GM12878 (cell line): ENCODE results near the gene GANAB. TPM values are rescaled to one million over a fixed set of nuclear protein-coding genes. Genes with fewer than 3 reads are reported as not detected.

ENCODE experiments used
- CEBPB ChIP-seq, 2 experiments: fragments of 150-350 bp in 1 of 2; IDR thresholded peaks; 2 replicates each; pipeline ENCODE4 v1.6.1; 2012 to 2014; ENCODE audit warnings: low read depth in 2 of 2, low read length in 2 of 2, borderline replicate concordance in 1 of 2, inconsistent platforms in 1 of 2
- EP300 ChIP-seq, 2 experiments: fragments of 150-350 bp in 1 of 2; IDR thresholded peaks; 2 replicates each; pipeline ENCODE4 v1.6.1; 2011 to 2012; ENCODE audit warnings: low read depth in 2 of 2, low read length in 2 of 2, borderline replicate concordance in 1 of 2, improper control_type of control experiment in 1 of 2, inconsistent platforms in 1 of 2; ENCODE audit not compliant: control insufficient read depth in 1 of 2
- ETV6 ChIP-seq, 2 experiments: fragments of 450-650 bp in 1 of 2; IDR thresholded peaks in 1 of 2; conservative IDR thresholded peaks in 1 of 2; 2 replicates each; pipeline ENCODE4 v1.6.1; 2014; ENCODE audit warnings: antibody characterized with exemption in 1 of 2, borderline replicate concordance in 1 of 2, low read depth in 1 of 2, mild to moderate bottlenecking in 1 of 2, moderate library complexity in 1 of 2
- HDAC2 ChIP-seq: fragments of 200-600 bp; sonication (generic); IDR thresholded peaks from 2 replicates; pipeline ENCODE4 v1.6.1; 2017
- IRF4 ChIP-seq: IDR thresholded peaks from 2 replicates; pipeline ENCODE4 v1.6.1; 2011; ENCODE audit warnings: low read depth, low read length
- LARP7 ChIP-seq: fragments of 450-650 bp; IDR thresholded peaks from 2 replicates; pipeline ENCODE4 v1.6.1; 2017; ENCODE audit warnings: mild to moderate bottlenecking
- POU2F2 ChIP-seq: IDR thresholded peaks from 3 replicates; pipeline ENCODE4 v1.6.1; 2011; ENCODE audit warnings: low read depth, mild to moderate bottlenecking, low read length, borderline replicate concordance
- USF1 ChIP-seq: IDR thresholded peaks from 2 replicates; pipeline ENCODE4 v1.6.1; 2011; ENCODE audit warnings: borderline replicate concordance, low read depth, mild to moderate bottlenecking, moderate library complexity, mixed read lengths, low read length; ENCODE audit not compliant: insufficient read depth; ENCODE audit errors: extremely low read length
- WRNIP1 ChIP-seq: IDR thresholded peaks from 2 replicates; pipeline ENCODE4 v1.6.1; 2011; ENCODE audit warnings: low read depth, low read length, improper control_type of control experiment, borderline replicate concordance
- ZBTB11 ChIP-seq: fragments of 450-650 bp; formaldehyde crosslinking; IDR thresholded peaks from 2 replicates; pipeline ENCODE4 v1.5.0; 2022; ENCODE audit warnings: mild to moderate bottlenecking, missing genetic modification characterization
- polyA plus RNA-seq, 11 experiments: library from polyadenylated mRNA; depleted of rRNA in 4 of 11; unstranded in 6 of 11; stranded (reverse) in 5 of 11; fragments of >200 nt; fragmentation: Nextera tagmentation in 4 of 11; fragmentation: Illumina TruSeq in 1 of 11; extraction: Ambion mirVana in 4 of 11; extraction: Trizol in 1 of 11; gene quantifications; 1 replicate in 1 of 11; 2 replicates in 10 of 11; pipeline versions ENCODE4 v1.2.1 to v1.2.3, GENCODE V29; 2011 to 2016; ENCODE audit warnings: inconsistent platforms in 2 of 11, missing spikeins in 2 of 11, low read depth in 1 of 11
- total RNA-seq, 4 experiments: library from RNA; depleted of rRNA in 3 of 4; stranded (reverse); fragments of >200 nt in 3 of 4; fragmentation: Illumina TruSeq in 1 of 4; extraction: Trizol in 1 of 4; gene quantifications; 2 replicates each; pipeline versions ENCODE4 v1.2.1 to v1.2.3, GENCODE V29; 2013 to 2021
- TF ChIP-seq, protein P1 (sequence below): fragments of 450-650 bp; IDR thresholded peaks from 2 replicates; pipeline ENCODE4 v1.6.1; 2014; ENCODE audit warnings: mild to moderate bottlenecking
- TF ChIP-seq, protein P2 (sequence below): fragments of 450-650 bp; IDR thresholded peaks from 2 replicates; pipeline ENCODE4 v1.6.1; 2017; ENCODE audit warnings: low read depth, mild to moderate bottlenecking, moderate library complexity
- TF ChIP-seq, protein P3 (sequence below): fragments of 450-650 bp; formaldehyde crosslinking; IDR thresholded peaks from 2 replicates; pipeline ENCODE4 v1.4.0; 2022; ENCODE audit warnings: mild to moderate bottlenecking, moderate library complexity

GANAB gene
- total and polyA plus RNA-seq, 10 of the 15 experiments (the other 5 are each of a cell fraction or from before 2014, with no cell fraction given) = 4.5 to 175 (median 102) TPM

DNA sequence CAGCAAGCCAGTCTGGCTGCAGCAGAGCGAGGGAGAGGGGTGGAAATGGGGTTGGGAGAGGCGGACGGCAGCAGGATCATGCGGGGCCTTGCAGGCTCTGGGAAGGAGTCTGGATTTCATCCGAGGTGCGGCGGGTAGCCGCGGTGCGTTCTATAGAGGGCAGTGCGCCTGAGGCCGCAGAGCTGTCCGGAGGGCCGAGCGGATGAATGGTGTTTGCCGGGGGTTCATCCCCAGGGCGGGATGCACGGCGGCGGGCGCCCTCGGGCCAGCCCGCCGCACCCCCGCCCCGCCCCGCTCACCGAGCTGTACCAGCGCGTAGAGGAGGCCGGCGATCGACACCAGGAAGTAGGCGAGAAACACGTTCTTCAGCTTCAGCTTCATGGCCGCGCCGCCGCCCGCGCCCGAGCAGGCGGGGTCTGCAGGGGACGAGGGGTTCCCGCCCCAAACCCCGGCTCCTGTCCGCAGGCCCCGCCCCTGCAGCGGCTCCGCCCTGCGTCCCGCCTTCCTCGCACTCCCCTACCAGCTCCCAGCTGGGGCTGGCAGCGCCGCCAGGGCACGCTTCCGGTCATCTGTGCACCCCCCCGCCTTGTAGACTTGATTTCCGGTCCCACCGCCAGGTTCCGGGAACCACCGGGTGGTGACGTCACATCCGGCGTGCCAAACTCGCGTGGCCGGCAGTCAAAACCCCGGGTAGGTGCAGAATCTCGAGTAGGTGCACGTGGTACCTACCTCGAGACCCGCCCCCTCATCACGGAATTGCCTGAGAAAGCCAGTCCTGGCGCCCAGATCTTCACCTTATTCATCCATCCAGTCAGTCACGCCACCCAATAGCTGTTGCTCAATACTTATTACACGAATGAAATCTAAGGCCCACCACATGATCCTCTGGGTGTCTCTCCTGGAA lies 24.6 kb downstream of the GANAB start, which contains the start of gene B3GAT3 (continued):
- TF ChIP-seq ZBTB11 (CRISPR knock-in tag) (peak; percentile 74), CEBPB (IDR thresholded peaks at IDR 0.05; ENCODE audit: borderline replicate concordance in 1 of 2, low read depth in 2 of 2, low read length in 2 of 2) (no peak), LARP7 (peak; percentile 47; the same call in 1 of the 2 replicates), EP300 (IDR thresholded peaks at IDR 0.05; ENCODE audit: borderline replicate concordance in 1 of 2, control insufficient read depth in 1 of 2, low read depth in 2 of 2, low read length in 2 of 2) (peak in 1 of 2 experiments; percentile 27; a peak in 1 of 4 replicates), IRF4 (0 out of 2 replicates have a peak, but pooled peaks have one; percentile 11), WRNIP1 (no peak; the same call in 1 of the 2 replicates), ETV6 (conservative IDR thresholded peaks at IDR 0.05 in 1 of 2, IDR thresholded peaks at IDR 0.05 in 1 of 2; ENCODE audit: borderline replicate concordance in 1 of 2, low read depth in 1 of 2) (peak in 1 of 2 experiments; percentile 88; a peak in 2 of 4 replicates), USF1 (peak; percentile 74), HDAC2 (no peak), POU2F2 (0 out of 3 replicates have a peak, but pooled peaks have one; percentile 5)
- TF ChIP-seq, protein P1, sequence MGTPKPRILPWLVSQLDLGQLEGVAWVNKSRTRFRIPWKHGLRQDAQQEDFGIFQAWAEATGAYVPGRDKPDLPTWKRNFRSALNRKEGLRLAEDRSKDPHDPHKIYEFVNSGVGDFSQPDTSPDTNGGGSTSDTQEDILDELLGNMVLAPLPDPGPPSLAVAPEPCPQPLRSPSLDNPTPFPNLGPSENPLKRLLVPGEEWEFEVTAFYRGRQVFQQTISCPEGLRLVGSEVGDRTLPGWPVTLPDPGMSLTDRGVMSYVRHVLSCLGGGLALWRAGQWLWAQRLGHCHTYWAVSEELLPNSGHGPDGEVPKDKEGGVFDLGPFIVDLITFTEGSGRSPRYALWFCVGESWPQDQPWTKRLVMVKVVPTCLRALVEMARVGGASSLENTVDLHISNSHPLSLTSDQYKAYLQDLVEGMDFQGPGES = no peak
- TF ChIP-seq, protein P2, sequence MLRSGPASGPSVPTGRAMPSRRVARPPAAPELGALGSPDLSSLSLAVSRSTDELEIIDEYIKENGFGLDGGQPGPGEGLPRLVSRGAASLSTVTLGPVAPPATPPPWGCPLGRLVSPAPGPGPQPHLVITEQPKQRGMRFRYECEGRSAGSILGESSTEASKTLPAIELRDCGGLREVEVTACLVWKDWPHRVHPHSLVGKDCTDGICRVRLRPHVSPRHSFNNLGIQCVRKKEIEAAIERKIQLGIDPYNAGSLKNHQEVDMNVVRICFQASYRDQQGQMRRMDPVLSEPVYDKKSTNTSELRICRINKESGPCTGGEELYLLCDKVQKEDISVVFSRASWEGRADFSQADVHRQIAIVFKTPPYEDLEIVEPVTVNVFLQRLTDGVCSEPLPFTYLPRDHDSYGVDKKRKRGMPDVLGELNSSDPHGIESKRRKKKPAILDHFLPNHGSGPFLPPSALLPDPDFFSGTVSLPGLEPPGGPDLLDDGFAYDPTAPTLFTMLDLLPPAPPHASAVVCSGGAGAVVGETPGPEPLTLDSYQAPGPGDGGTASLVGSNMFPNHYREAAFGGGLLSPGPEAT = 0 out of 2 replicates have a peak, but pooled peaks have one; percentile 22
- TF ChIP-seq, protein P3, sequence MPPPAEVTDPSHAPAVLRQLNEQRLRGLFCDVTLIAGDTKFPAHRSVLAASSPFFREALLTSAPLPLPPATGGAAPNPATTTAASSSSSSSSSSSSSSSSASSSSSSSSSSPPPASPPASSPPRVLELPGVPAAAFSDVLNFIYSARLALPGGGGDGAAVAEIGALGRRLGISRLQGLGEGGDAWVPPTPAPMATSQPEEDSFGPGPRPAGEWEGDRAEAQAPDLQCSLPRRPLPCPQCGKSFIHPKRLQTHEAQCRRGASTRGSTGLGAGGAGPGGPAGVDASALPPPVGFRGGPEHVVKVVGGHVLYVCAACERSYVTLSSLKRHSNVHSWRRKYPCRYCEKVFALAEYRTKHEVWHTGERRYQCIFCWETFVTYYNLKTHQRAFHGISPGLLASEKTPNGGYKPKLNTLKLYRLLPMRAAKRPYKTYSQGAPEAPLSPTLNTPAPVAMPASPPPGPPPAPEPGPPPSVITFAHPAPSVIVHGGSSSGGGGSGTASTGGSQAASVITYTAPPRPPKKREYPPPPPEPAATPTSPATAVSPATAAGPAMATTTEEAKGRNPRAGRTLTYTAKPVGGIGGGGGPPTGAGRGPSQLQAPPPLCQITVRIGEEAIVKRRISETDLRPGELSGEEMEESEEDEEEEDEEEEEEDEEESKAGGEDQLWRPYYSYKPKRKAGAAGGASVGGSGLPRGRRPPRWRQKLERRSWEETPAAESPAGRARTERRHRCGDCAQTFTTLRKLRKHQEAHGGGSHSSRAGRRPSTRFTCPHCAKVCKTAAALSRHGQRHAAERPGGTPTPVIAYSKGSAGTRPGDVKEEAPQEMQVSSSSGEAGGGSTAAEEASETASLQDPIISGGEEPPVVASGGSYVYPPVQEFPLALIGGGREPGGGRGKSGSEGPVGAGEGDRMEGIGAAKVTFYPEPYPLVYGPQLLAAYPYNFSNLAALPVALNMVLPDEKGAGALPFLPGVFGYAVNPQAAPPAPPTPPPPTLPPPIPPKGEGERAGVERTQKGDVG (CRISPR knock-in tag) = no peak
